ENCODE results near the gene HOXB5.

HOXB5 gene

GRCh38 chr17:48615963-48616716 lies 22.6 kb upstream of the HOXB5 start:
- no peak overlapping the region for H3K4me3 ChIP-seq
- H3K4me2 ChIP-seq, result no peak overlapping the region
- no peak overlapping the region for H3K27ac ChIP-seq
- H3K4me1 ChIP-seq, result no peaks in the 10 kb centered on the region
- H3K9ac ChIP-seq, result no peak overlapping the region
- H4K20me1 ChIP-seq, result peaks cover 96% of the 10 kb centered on the region
- TF ChIP-seq Cebpa-rat (IDR thresholded peaks at IDR 0.05), result no peak
- no peaks in the 10 kb centered on the region for H3K36me3 ChIP-seq
- H3K9me3 ChIP-seq, result no peaks in the 10 kb centered on the region
- H3K27me3 ChIP-seq, result peaks cover 100% of the 10 kb centered on the region

GRCh38 chr17:48615047-48615962 lies 21.7 kb upstream of the HOXB5 start, which contains the start of gene HOXB8:
Gene HOXB8 (minus strand): TSS chr17:48615292. CDS start chr17:48614704, 588 bp downstream.
- Histone ChIP-seq H3K4me1 (no peaks in the 10 kb centered on the region), H3K9ac (no peak within 1 kb of the TSS), H4K20me1 (peaks cover 96% of the 10 kb centered on the region), H3K4me3 (no peak within 1 kb of the TSS), H3K4me2 (no peak within 1 kb of the TSS), H3K27ac (no peak within 1 kb of the TSS), H3K36me3 (no peaks in the 10 kb centered on the region), H3K9me3 (peaks cover 6% of the 10 kb centered on the region; the same call in 1 of the 2 replicates), H3K27me3 (peaks cover 100% of the 10 kb centered on the region)
- TF ChIP-seq Cebpa-rat (IDR thresholded peaks at IDR 0.05), result no peak

- Histone ChIP-seq H3K36me3 (no peaks in the 10 kb centered on the region), H3K9me3 (peaks cover 8% of the 10 kb centered on the region; the same call in 1 of the 2 replicates), H3K4me2 (no peak overlapping the region), H3K27ac (no peak overlapping the region), H3K9ac (no peak overlapping the region), H3K4me1 (no peaks in the 10 kb centered on the region), H3K27me3 (peaks cover 100% of the 10 kb centered on the region), H3K4me3 (no peak overlapping the region), H4K20me1 (peaks cover 96% of the 10 kb centered on the region)
- TF ChIP-seq Cebpa-rat (IDR thresholded peaks at IDR 0.05), result no peak
These were observed 20.5 kb upstream of the HOXB5 start for GRCh38 chr17:48613862-48614694.

GRCh38 chr17:48612854-48613691 lies 19.5 kb upstream of the HOXB5 start:
- Histone ChIP-seq H3K9ac (no peak overlapping the region), H3K36me3 (no peaks in the 10 kb centered on the region), H3K4me3 (no peak overlapping the region), H3K27me3 (peaks cover 100% of the 10 kb centered on the region), H4K20me1 (peaks cover 97% of the 10 kb centered on the region), H3K27ac (no peak overlapping the region), H3K4me1 (no peaks in the 10 kb centered on the region), H3K4me2 (no peak overlapping the region), H3K9me3 (peaks cover 8% of the 10 kb centered on the region; the same call in 1 of the 2 replicates)
- TF ChIP-seq Cebpa-rat (IDR thresholded peaks at IDR 0.05), result no peak

- Histone ChIP-seq H4K20me1 (peaks cover 97% of the 10 kb centered on the region), H3K27ac (no peak overlapping the region), H3K27me3 (peaks cover 100% of the 10 kb centered on the region), H3K4me1 (no peaks in the 10 kb centered on the region), H3K4me2 (no peak overlapping the region), H3K9me3 (peaks cover 8% of the 10 kb centered on the region; the same call in 1 of the 2 replicates), H3K9ac (no peak overlapping the region), H3K36me3 (no peaks in the 10 kb centered on the region), H3K4me3 (no peak overlapping the region)
- TF ChIP-seq Cebpa-rat (IDR thresholded peaks at IDR 0.05), result no peak
These were observed 18.9 kb upstream of the HOXB5 start for GRCh38 chr17:48612456-48612853.

GRCh38 chr17:48611681-48612455 lies 18.3 kb upstream of the HOXB5 start:
- Histone ChIP-seq H3K36me3 (no peaks in the 10 kb centered on the region), H4K20me1 (peaks cover 97% of the 10 kb centered on the region), H3K9ac (no peak overlapping the region), H3K27me3 (peaks cover 100% of the 10 kb centered on the region), H3K4me3 (no peak overlapping the region), H3K27ac (no peak overlapping the region), H3K9me3 (peaks cover 8% of the 10 kb centered on the region; the same call in 1 of the 2 replicates), H3K4me1 (no peaks in the 10 kb centered on the region), H3K4me2 (no peak overlapping the region)
- no peak for TF ChIP-seq Cebpa-rat (IDR thresholded peaks at IDR 0.05)

GRCh38 chr17:48611213-48611612 lies 17.6 kb upstream of the HOXB5 start:
- Histone ChIP-seq H3K27me3 (peaks cover 100% of the 10 kb centered on the region), H3K27ac (no peak overlapping the region), H3K4me1 (no peaks in the 10 kb centered on the region)

More at GRCh38 chr17:48611213-48611612, 17.6 kb upstream of the HOXB5 start:
- H3K4me2 ChIP-seq, result no peak overlapping the region
- no peaks in the 10 kb centered on the region for H3K36me3 ChIP-seq
- no peak overlapping the region for H3K4me3 ChIP-seq
- H3K9ac ChIP-seq, result no peak overlapping the region
- peaks cover 8% of the 10 kb centered on the region; the same call in 1 of the 2 replicates for H3K9me3 ChIP-seq
- TF ChIP-seq Cebpa-rat (IDR thresholded peaks at IDR 0.05), result no peak
- H4K20me1 ChIP-seq, result peaks cover 97% of the 10 kb centered on the region
